Sigmoid colon (tissue), 4 donors: ENCODE results near the gene GARNL3.

Source experiments
- CTCF ChIP-seq, 4 experiments: fragments of 450-650 bp in 3 of 4; fragments of 200-600 bp in 1 of 4; IDR thresholded peaks; one replicate each; pipeline ENCODE4 v1.5.1; 2016 to 2019; ENCODE audit warnings: antibody characterized with exemption in 4 of 4, mild to moderate bottlenecking in 3 of 4, moderate library complexity in 2 of 4
- EP300 ChIP-seq, 4 donors: sonication (generic); formaldehyde crosslinking; IDR thresholded peaks; one replicate each; pipeline ENCODE4 v1.6.1; 2017; ENCODE audit warnings: antibody characterized with exemption in 4 of 4
- POLR2A ChIP-seq, 2 donors: fragments of 450-650 bp; IDR thresholded peaks; one replicate each; pipeline ENCODE4 v1.6.1; 2016; ENCODE audit warnings: antibody characterized with exemption in 2 of 2, mild to moderate bottlenecking in 2 of 2, moderate library complexity in 2 of 2
- POLR2AphosphoS5 ChIP-seq, 4 donors: sonication (generic); formaldehyde crosslinking; IDR thresholded peaks; one replicate each; pipeline ENCODE4 v1.6.1; 2017; ENCODE audit warnings: antibody characterized with exemption in 4 of 4

GRCh38 chr9:127388856-127389238 is 124.3 kb downstream of the GARNL3 start:
- no peak for TF ChIP-seq POLR2AphosphoS5 (IDR thresholded peaks at IDR 0.05)
- no peak for TF ChIP-seq CTCF (IDR thresholded peaks at IDR 0.05)
- TF ChIP-seq EP300 (IDR thresholded peaks at IDR 0.05): no peak
- no peak for TF ChIP-seq POLR2A (IDR thresholded peaks at IDR 0.05)
